GM12878 (cell line): ENCODE measurements around the gene LYSMD1. TPM values are rescaled to one million over a fixed set of nuclear protein-coding genes. Genes with fewer than 3 reads are reported as not detected.

ENCODE experiments used
- ATAC-seq: fragments of 200-7000 bp; cut with Tn5 transposase; 3 replicates; pipeline ENCODE4 v1.9.1; 2020; ENCODE audit warnings: mild to moderate bottlenecking, moderate library complexity
- BruUV-seq: library from RNA; stranded (reverse); fragments of 400-500 nt; replicated peaks from 2 replicates; lab custom pipeline; 2021; lab: Mats Ljungman, UMichigan
- CTCF ChIA-PET: fragments of 300-600 bp; sonication (Branson Sonifier 250); formaldehyde crosslinking; extraction: SDS; loops from one replicate; lab custom pipeline; 2021; ENCODE audit warnings: inconsistent platforms; lab: Yijun Ruan, JAX
- POLR2A ChIA-PET: fragments of 350-600 bp; formaldehyde crosslinking; extraction: SDS; loops from one replicate; lab custom pipeline; 2021; ENCODE audit warnings: inconsistent platforms; lab: Charles Lee
- RAD21 ChIA-PET: fragments of 300-600 bp; sonication (Branson Sonifier 250); formaldehyde crosslinking; loops from one replicate; lab custom pipeline; 2023; ENCODE audit warnings: antibody characterized with exemption; ENCODE audit not compliant: unreplicated experiment; lab: Charles Lee
- SMC1A ChIA-PET: fragments of 300-600 bp; sonication (Branson Sonifier 250); formaldehyde crosslinking; loops from one replicate; lab custom pipeline; 2023; ENCODE audit not compliant: unreplicated experiment, uncharacterized antibody; lab: Charles Lee
- DNase-seq: peaks from one replicate; pipeline ENCODE4 v3.0.0-alpha.2; 2011; ENCODE audit warnings: low read depth, low spot score
- FAIRE-seq: peaks from 3 replicates; lab custom pipeline; 2011; peaks lifted over from hg19 to GRCh38; lab: Jason Lieb, UNC
- H2AFZ ChIP-seq: 2 replicates; pipeline ENCODE4 v1.6.0; 2011; ENCODE audit warnings: low read depth, low read length, control low read depth; ENCODE audit not compliant: control insufficient read depth
- H3K27ac ChIP-seq: 2 replicates; pipeline ENCODE4 v1.5.1; 2011; ENCODE audit warnings: control low read depth; ENCODE audit not compliant: control insufficient read depth, insufficient read depth
- H3K27me3 ChIP-seq, 2 experiments: replicated peaks in 1 of 2; 2 replicates each; pipeline versions ENCODE4 v1.6.0 to v1.6.1; 2011; ENCODE audit warnings: low read length in 1 of 2; ENCODE audit not compliant: control insufficient read depth in 2 of 2, insufficient read depth in 2 of 2
- H3K36me3 ChIP-seq, 2 experiments: 2 replicates each; pipeline ENCODE4 v1.5.1; 2011; ENCODE audit warnings: low read length in 1 of 2; ENCODE audit not compliant: control insufficient read depth in 2 of 2, insufficient read depth in 2 of 2
- H3K4me1 ChIP-seq: 2 replicates; pipeline ENCODE4 v1.6.1; 2011; ENCODE audit warnings: mild to moderate bottlenecking, low read length, moderate library complexity, mixed read lengths; ENCODE audit not compliant: control insufficient read depth, insufficient read depth
- H3K4me2 ChIP-seq: 2 replicates; pipeline ENCODE4 v1.6.0; 2011; ENCODE audit warnings: control low read depth; ENCODE audit not compliant: control insufficient read depth, insufficient read depth
- H3K4me3 ChIP-seq: fragments of 200-600 bp; sonication (generic); 2 replicates; pipeline ENCODE4 v1.5.1; 2016
- H3K79me2 ChIP-seq: 2 replicates; pipeline ENCODE4 v1.6.0; 2011; ENCODE audit warnings: low read length; ENCODE audit not compliant: control insufficient read depth, insufficient read depth
- H3K9ac ChIP-seq: 2 replicates; pipeline ENCODE4 v1.8.0; 2011; ENCODE audit warnings: low read length, control low read depth, mixed read lengths; ENCODE audit not compliant: control insufficient read depth, insufficient read depth
- H3K9me3 ChIP-seq: replicated peaks from 3 replicates; pipeline ENCODE4 v1.5.1; 2011; ENCODE audit warnings: mild to moderate bottlenecking, low read length; ENCODE audit not compliant: control insufficient read depth, insufficient read depth
- H4K20me1 ChIP-seq: 2 replicates; pipeline ENCODE4 v1.6.0; 2011; ENCODE audit not compliant: control insufficient read depth, insufficient read depth
- CHD2 ChIP-seq: IDR thresholded peaks from 2 replicates; pipeline ENCODE4 v1.6.1; 2011; ENCODE audit warnings: low read depth, low read length, improper control_type of control experiment, borderline replicate concordance
- EGR1 ChIP-seq, 2 experiments: IDR thresholded peaks; 1 replicate in 1 of 2; 2 replicates in 1 of 2; pipeline ENCODE4 v1.6.1; 2011 to 2012; ENCODE audit warnings: low read depth in 2 of 2, low read length in 2 of 2, borderline replicate concordance in 1 of 2, mild to moderate bottlenecking in 1 of 2, moderate library complexity in 1 of 2
- FOS ChIP-seq: IDR thresholded peaks from 3 replicates; pipeline ENCODE4 v1.6.1; 2011; ENCODE audit warnings: borderline replicate concordance; ENCODE audit not compliant: insufficient read length; ENCODE audit errors: extremely low read depth
- KAT2A ChIP-seq: conservative IDR thresholded peaks from 2 replicates; pipeline ENCODE4 v1.6.1; 2011; ENCODE audit warnings: low read depth, low read length; ENCODE audit not compliant: control insufficient read depth
- MYB ChIP-seq: fragments of 150-350 bp; IDR thresholded peaks from 2 replicates; pipeline ENCODE4 v1.6.1; 2014; ENCODE audit warnings: mild to moderate bottlenecking, low read depth, low read length, borderline replicate concordance
- PAX8 ChIP-seq: fragments of 450-650 bp; IDR thresholded peaks from 2 replicates; pipeline ENCODE4 v1.6.1; 2017; ENCODE audit warnings: mild to moderate bottlenecking, moderate library complexity
- RELA ChIP-seq: fragments of 450-650 bp; IDR thresholded peaks from 2 replicates; pipeline ENCODE4 v1.8.0; 2014; ENCODE audit warnings: borderline replicate concordance; ENCODE audit not compliant: partially characterized antibody
- WGBS: methylation state at CpG from one replicate; pipeline ENCODE4 v1.1.6; 2016; ENCODE audit warnings: low lambda C conversion rate; ENCODE audit not compliant: insufficient replicate concordance, insufficient coverage; ENCODE audit errors: missing lambda C conversion rate; 5-methylcytosine and 5-hydroxymethylcytosine counted together
- in situ Hi-C: fragments of 300-500 bp; cut with MboI; formaldehyde crosslinking; loops from 9 replicates; pipeline ENCODE4 v1.14.3; 2018; ENCODE audit warnings: mixed read lengths
- intact Hi-C: fragments of 100-400 bp; cut with micrococcal nuclease; formaldehyde crosslinking; loops from one replicate; pipeline ENCODE4 v1.14.2; 2022; ENCODE audit not compliant: unreplicated experiment
- polyA plus RNA-seq, 11 experiments: library from polyadenylated mRNA; depleted of rRNA in 4 of 11; unstranded in 6 of 11; stranded (reverse) in 5 of 11; fragments of >200 nt; fragmentation: Nextera tagmentation in 4 of 11; fragmentation: Illumina TruSeq in 1 of 11; extraction: Ambion mirVana in 4 of 11; extraction: Trizol in 1 of 11; gene quantifications; 1 replicate in 1 of 11; 2 replicates in 10 of 11; pipeline versions ENCODE4 v1.2.1 to v1.2.3, GENCODE V29; 2011 to 2016; ENCODE audit warnings: inconsistent platforms in 2 of 11, missing spikeins in 2 of 11, low read depth in 1 of 11
- total RNA-seq, 4 experiments: library from RNA; depleted of rRNA in 3 of 4; stranded (reverse); fragments of >200 nt in 3 of 4; fragmentation: Illumina TruSeq in 1 of 4; extraction: Trizol in 1 of 4; gene quantifications; 2 replicates each; pipeline versions ENCODE4 v1.2.1 to v1.2.3, GENCODE V29; 2013 to 2021
- TF ChIP-seq, protein P1 (sequence below): fragments of 450-650 bp; IDR thresholded peaks from 2 replicates; pipeline ENCODE4 v1.6.1; 2017; ENCODE audit warnings: antibody characterized with exemption, mild to moderate bottlenecking, moderate library complexity

Gene LYSMD1
- total and polyA plus RNA-seq, 10 of the 15 experiments (the other 5 are each of a cell fraction or from before 2014, with no cell fraction given) = 0.80 to 10.4 (median 6.5) TPM

DNA sequence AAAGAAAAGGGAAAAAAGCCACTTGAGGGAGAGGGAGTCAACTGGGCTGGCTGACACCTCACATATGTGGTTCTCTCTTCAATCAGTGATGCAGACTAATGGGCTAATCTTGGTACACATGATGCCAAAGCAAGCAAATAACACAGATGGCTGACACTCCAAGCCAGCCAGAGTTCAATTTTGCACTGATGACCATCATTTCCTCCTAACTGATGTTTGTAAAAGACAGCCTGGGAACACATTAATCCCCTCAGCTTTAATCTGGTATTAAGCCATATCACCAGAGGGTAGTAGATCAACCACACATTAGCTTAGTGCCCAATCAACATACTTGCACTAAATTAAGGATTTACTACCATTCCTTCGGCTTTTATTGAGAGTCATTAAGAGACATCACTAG, 21.5 kb upstream of the LYSMD1 start (continued):
- TF ChIP-seq, protein P1, sequence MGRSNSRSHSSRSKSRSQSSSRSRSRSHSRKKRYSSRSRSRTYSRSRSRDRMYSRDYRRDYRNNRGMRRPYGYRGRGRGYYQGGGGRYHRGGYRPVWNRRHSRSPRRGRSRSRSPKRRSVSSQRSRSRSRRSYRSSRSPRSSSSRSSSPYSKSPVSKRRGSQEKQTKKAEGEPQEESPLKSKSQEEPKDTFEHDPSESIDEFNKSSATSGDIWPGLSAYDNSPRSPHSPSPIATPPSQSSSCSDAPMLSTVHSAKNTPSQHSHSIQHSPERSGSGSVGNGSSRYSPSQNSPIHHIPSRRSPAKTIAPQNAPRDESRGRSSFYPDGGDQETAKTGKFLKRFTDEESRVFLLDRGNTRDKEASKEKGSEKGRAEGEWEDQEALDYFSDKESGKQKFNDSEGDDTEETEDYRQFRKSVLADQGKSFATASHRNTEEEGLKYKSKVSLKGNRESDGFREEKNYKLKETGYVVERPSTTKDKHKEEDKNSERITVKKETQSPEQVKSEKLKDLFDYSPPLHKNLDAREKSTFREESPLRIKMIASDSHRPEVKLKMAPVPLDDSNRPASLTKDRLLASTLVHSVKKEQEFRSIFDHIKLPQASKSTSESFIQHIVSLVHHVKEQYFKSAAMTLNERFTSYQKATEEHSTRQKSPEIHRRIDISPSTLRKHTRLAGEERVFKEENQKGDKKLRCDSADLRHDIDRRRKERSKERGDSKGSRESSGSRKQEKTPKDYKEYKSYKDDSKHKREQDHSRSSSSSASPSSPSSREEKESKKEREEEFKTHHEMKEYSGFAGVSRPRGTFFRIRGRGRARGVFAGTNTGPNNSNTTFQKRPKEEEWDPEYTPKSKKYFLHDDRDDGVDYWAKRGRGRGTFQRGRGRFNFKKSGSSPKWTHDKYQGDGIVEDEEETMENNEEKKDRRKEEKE = no peak
- TF ChIP-seq CHD2 (no peak), MYB (no peak)

DNA sequence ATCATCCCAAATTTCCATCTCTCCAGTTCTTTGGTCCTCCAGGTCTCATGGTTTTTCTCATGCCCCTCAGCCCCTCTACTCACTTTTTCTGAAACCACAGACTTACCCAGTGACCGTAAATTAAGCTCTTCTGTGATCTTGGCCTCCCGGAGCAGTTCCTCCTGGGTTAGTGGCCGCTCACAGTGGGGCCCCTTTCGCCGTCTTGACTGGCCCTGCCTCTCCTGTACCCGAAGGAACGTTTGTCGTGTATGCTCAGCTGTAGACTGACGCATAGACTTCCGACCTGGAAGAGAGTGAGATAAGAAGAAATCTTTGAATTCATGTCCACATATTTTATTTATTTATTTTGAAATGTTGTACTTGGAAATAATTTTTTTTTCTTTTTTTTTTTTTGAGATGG, 18.5 kb upstream of the LYSMD1 start:
- H4K20me1 ChIP-seq = no peaks in the 10 kb centered on the region
- H3K36me3 ChIP-seq = peaks cover 5 to 21% of the 10 kb centered on the region in 2 experiments; a peak in 3 of 4 replicates
- H3K4me1 ChIP-seq = peaks cover 4% of the 10 kb centered on the region; the same call in 1 of the 2 replicates
- no peak overlapping the region for H3K4me3 ChIP-seq
- FAIRE-seq (no peak), ATAC-seq (no peak), DNase-seq (no peak)
- CTCF ChIA-PET = interaction anchor here (0.9 kb wide), 1 partner anchor 85 kb away, joined by 5 read pairs; no protein-coding TSS in a partner anchor
- H3K27ac ChIP-seq = no peak overlapping the region
- BruUV-seq = no TSS peak
- H3K4me2 ChIP-seq = no peak overlapping the region
- H2AFZ ChIP-seq = no peak overlapping the region
- H3K9ac ChIP-seq = no peak overlapping the region
- SMC1A ChIA-PET = no interaction called here
- 99% methylated on average over 10 of the region's 10 CpGs for WGBS
- POLR2A ChIA-PET = interaction anchor here (0.7 kb wide), 2 partner anchors 149 to 255 kb away, joined by 3 to 4 read pairs; no protein-coding TSS in a partner anchor
- H3K27me3 ChIP-seq = no peaks in the 10 kb centered on the region
- intact Hi-C loops = no loop called here
- H3K79me2 ChIP-seq = peaks cover 16% of the 10 kb centered on the region
- in situ Hi-C loops = no loop called here
- TF ChIP-seq PAX8 = no peak
- TF ChIP-seq RELA = no peak
- TF ChIP-seq FOS = no peak
- no peak for TF ChIP-seq EGR1 (IDR thresholded peaks at IDR 0.05; ENCODE audit: borderline replicate concordance in 1 of 2, low read depth in 2 of 2, low read length in 2 of 2)
- TF ChIP-seq KAT2A = no peak
- RAD21 ChIA-PET = no interaction called here
- no peaks in the 10 kb centered on the region for H3K9me3 ChIP-seq
